ENCODE data around the gene USF2. TPM values are rescaled to one million over a fixed set of nuclear protein-coding genes. Genes with fewer than 3 reads are reported as not detected.

The USF2 gene
- total RNA-seq, 1 donor from 2014 or later, result 152 TPM

DNA sequence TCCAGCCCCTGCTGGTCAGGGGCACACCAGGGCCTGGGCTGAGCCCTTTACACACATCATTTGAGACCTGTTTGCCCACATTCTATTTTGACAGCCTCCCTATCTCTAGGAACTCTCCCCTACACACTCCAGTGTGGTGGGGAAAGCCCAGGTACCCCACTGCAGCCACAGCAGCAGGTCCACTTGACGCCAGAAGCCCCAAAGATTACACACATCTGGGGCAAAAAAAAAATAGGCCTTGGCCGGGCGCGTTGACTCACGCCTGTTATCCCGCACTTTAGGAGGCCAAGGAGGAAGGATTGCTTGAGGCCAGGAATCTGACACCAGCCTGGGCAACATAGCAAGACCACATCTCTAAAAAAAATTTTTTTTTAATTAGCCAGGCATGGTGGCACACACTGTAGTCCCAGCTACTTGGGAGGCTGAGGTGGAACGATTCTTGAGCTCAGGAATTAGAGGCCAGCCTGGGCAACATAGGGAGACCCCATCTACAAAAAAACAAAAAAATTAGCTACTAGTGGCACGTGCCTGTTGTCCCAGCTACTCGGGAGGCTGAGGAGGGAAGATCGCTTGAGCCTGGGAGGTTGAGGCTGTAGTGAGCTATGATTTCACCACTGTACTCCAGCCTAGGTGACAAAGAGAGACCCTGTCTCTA, 42.2 kb downstream of the USF2 start:
- DNase-seq (no peak), ATAC-seq (no peak)
- intact Hi-C loops (cut with DNase I), result no loop called here
- H3K4me3 ChIP-seq, result no peak overlapping the region
- H3K27me3 ChIP-seq, result no peaks in the 10 kb centered on the region
- H3K9me3 ChIP-seq, result no peaks in the 10 kb centered on the region
- no peaks in the 10 kb centered on the region for H3K36me3 ChIP-seq
- TF ChIP-seq CTCF (IDR thresholded peaks at IDR 0.05), result no peak
- no peak overlapping the region for H3K27ac ChIP-seq
- H3K4me1 ChIP-seq, result no peaks in the 10 kb centered on the region

DNA sequence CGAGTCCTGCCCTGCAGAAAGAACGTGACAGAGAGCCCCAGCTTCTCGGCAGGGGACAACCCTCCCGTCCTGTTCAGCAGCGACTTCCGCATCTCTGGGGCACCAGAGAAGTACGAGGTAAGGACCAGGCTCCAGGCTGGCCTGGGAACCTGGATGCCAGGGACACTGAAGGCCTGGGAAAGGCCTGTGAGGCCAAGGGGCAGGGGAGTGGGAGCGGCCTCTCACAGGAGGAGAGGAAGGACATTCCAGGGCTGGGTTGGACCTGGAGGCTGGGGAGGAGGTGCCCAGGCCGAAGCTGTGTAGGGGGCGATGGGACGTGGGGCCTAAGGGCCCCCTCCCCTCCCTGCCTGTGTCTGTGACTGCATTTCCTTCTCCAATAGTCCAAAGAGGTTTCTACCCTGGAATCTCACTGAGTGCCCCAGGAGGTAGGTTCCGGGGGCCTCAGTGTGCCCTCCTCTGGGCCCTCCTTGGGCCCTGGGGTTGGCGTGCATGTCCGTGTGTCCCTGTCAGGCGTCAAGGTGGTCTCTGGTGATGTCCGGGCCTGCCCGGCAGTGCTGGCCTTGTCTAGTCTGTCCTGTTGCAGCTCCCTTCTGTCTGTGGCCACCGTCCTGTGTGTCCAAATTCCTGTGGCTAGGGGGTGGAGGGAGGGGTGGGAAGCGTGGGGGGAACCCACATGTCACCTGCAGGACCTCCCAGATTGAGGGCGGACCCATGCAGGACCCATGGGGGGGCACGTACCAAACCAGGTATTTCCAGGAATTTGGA, 43.3 kb downstream of the USF2 start:
- Histone ChIP-seq H3K9me3 (no peaks in the 10 kb centered on the region), H3K4me1 (no peaks in the 10 kb centered on the region), H3K36me3 (no peaks in the 10 kb centered on the region), H3K27ac (no peak overlapping the region), H3K27me3 (no peaks in the 10 kb centered on the region), H3K4me3 (no peak overlapping the region)
- ATAC-seq (peak; percentile 60), DNase-seq (no peak)
- no peak for TF ChIP-seq CTCF (IDR thresholded peaks at IDR 0.05)
- intact Hi-C loops (cut with DNase I), result no loop called here

- Histone ChIP-seq H3K9me3 (no peaks in the 10 kb centered on the region), H3K4me1 (peaks cover 1% of the 10 kb centered on the region), H3K36me3 (no peaks in the 10 kb centered on the region), H3K27me3 (no peaks in the 10 kb centered on the region), H3K27ac (no peak overlapping the region), H3K4me3 (no peak overlapping the region)
- no peak for TF ChIP-seq CTCF (IDR thresholded peaks at IDR 0.05)
- DNase-seq, result no peak
- ATAC-seq, result no peak
- intact Hi-C loops (cut with DNase I), result no loop called here
These were observed 44.8 kb downstream of the USF2 start for GRCh38 chr19:35313587-35313986.

DNA sequence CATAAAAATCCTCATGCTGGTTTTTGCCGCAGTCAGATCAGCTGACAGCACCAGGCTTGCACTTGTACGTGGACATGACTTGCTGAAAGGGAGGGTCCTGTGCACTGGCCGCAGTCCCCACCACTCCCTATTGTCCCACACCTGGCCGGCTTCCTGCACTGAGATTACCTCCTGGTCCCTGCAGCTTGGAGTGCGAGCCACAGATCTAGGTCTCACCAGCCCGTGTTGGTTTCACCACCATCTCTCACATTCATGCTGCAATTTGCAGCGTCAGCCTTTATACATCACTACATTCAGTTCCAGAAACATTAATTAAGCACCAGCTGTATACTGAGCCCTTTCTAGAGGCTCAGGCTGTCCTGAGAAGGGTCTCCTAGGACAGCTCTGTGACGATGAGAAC, 45.3 kb downstream of the USF2 start:
- Histone ChIP-seq H3K27me3 (no peaks in the 10 kb centered on the region), H3K36me3 (no peaks in the 10 kb centered on the region), H3K4me1 (peaks cover 6% of the 10 kb centered on the region), H3K9me3 (no peaks in the 10 kb centered on the region), H3K27ac (no peak overlapping the region), H3K4me3 (no peak overlapping the region)
- TF ChIP-seq CTCF (IDR thresholded peaks at IDR 0.05), result no peak
- DNase-seq, result no peak
- ATAC-seq, result no peak
- intact Hi-C loops (cut with DNase I), result no loop called here

- no peak for DNase-seq
- Histone ChIP-seq H3K9me3 (no peaks in the 10 kb centered on the region), H3K36me3 (no peaks in the 10 kb centered on the region), H3K27me3 (no peaks in the 10 kb centered on the region), H3K4me3 (no peak overlapping the region), H3K4me1 (peaks cover 13% of the 10 kb centered on the region), H3K27ac (no peak overlapping the region)
- intact Hi-C loops (cut with DNase I), result no loop called here
- no peak for TF ChIP-seq CTCF (IDR thresholded peaks at IDR 0.05)
- ATAC-seq, result no peak
These were observed 46.2 kb downstream of the USF2 start for GRCh38 chr19:35314858-35315470.
